HG02763 (cell line): ENCODE results near the gene TGFBR3L.

Source experiments
- ATAC-seq: cut with Tn5 transposase; IDR thresholded peaks from one replicate; pipeline ENCODE4 v1.9.1; 2021; ENCODE audit warnings: mild to moderate bottlenecking, moderate library complexity; ENCODE audit not compliant: unreplicated experiment

The TGFBR3L gene

GRCh38 chr19:7914598-7915045 is at the start of gene TGFBR3L:
TGFBR3L (plus strand) TSS chr19:7914830.
- ATAC-seq = no peak

- ATAC-seq = no peak
Observed at GRCh38 chr19:7865262-7865911, 49.2 kb upstream of the TGFBR3L start.

GRCh38 chr19:7866399-7867091 is 48.1 kb upstream of the TGFBR3L start:
- ATAC-seq = no peak

GRCh38 chr19:7867092-7867844 is 47.4 kb upstream of the TGFBR3L start:
- no peak for ATAC-seq

GRCh38 chr19:7868326-7868670 is 46.3 kb upstream of the TGFBR3L start:
- no peak for ATAC-seq

GRCh38 chr19:7868671-7869452 is 45.8 kb upstream of the TGFBR3L start:
- ATAC-seq = peak; percentile 55

GRCh38 chr19:7869453-7869909 is 45.1 kb upstream of the TGFBR3L start:
- peak; percentile 48 for ATAC-seq

GRCh38 chr19:7869910-7870511 is 44.6 kb upstream of the TGFBR3L start:
- no peak for ATAC-seq

GRCh38 chr19:7870571-7871436 is 43.8 kb upstream of the TGFBR3L start:
- ATAC-seq = no peak

GRCh38 chr19:7871437-7872305 is 43.0 kb upstream of the TGFBR3L start:
- ATAC-seq = no peak

GRCh38 chr19:7872306-7873204 is 42.1 kb upstream of the TGFBR3L start:
- ATAC-seq = no peak

GRCh38 chr19:7873304-7874075 is 41.1 kb upstream of the TGFBR3L start:
- ATAC-seq = no peak

GRCh38 chr19:7874076-7874896 is 40.3 kb upstream of the TGFBR3L start, which contains the start of gene PRR36:
PRR36 (minus strand) TSS chr19:7874390; CDS start chr19:7873689, 701 bp downstream.
- ATAC-seq = no peak

GRCh38 chr19:7874897-7875273 is 39.7 kb upstream of the TGFBR3L start:
- ATAC-seq = no peak

- ATAC-seq = no peak
Observed at GRCh38 chr19:7877249-7877836, 37.3 kb upstream of the TGFBR3L start.
